ENCODE measurements around the gene NPAS3.

The NPAS3 gene

DNA sequence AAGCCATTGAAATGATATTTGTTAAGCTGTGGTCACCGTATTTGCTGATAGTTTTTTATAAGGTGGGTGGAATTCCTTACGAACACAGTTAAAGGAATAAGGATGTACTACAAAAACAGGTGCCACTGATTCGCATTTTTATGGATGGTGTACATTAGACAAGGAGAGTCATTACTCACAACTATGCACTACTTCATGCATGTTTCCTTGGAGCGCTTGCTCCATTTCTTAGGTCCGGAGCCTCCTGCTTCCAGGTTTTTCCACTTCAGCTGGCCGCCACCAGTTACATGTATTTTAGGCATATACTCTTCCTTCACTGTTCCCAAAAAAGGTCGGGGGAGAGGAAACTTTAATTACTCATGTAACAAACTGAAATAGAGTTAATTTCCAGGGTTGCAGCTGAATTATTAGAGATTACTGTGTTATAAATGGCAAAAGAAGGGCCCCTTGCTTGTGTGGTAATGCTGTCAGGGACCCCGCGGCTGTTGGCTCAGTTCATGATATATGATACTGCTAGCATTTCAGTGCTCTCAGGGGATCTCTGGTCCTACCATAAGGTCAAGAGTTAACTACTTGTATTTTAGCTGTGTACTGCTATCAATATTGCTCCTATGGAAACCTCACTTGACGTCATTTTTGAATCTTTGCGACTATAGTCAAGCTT lies 454.7 kb downstream of the NPAS3 start (continued):
- TF ChIP-seq ZBTB11 (tag by site-specific recombination; conservative IDR thresholded peaks at IDR 0.05; ENCODE audit: low read depth) (no peak), ZNF24 (tag by site-specific recombination; IDR thresholded peaks at IDR 0.05) (0 out of 2 replicates have a peak, but pooled peaks have one; percentile 28), ZBTB20 (tag by site-specific recombination; IDR thresholded peaks at IDR 0.05) (peak; percentile 48; the same call in 1 of the 2 replicates), ZNF707 (tag by site-specific recombination; IDR thresholded peaks at IDR 0.05) (no peak), KLF10 (tag by site-specific recombination; IDR thresholded peaks at IDR 0.05) (no peak), ZNF354C (tag by site-specific recombination; IDR thresholded peaks at IDR 0.05; ENCODE audit: borderline replicate concordance, low read depth) (no peak)

- Histone ChIP-seq H3K9me3 (ENCODE audit: control insufficient read depth, insufficient read depth, low read depth, low read length) (no peaks in the 10 kb centered on the region), H3K4me1 (ENCODE audit: control insufficient read depth, insufficient read depth, low read length) (peaks cover 22% of the 10 kb centered on the region), H3K4me3 (ENCODE audit: low read depth, low read length) (no peak overlapping the region), H3K27ac (ENCODE audit: extremely low read depth, low read depth, low read length) (no peak overlapping the region), H3K36me3 (ENCODE audit: control insufficient read depth in 2 of 2, insufficient read depth in 1 of 2, low read length in 2 of 2) (no peaks in the 10 kb centered on the region)
- 0 out of 2 replicates have a peak, but pooled peaks have one; percentile 4 for TF ChIP-seq ZXDB (tag by site-specific recombination; IDR thresholded peaks at IDR 0.05)
- TF ChIP-seq ELK4 (IDR thresholded peaks at IDR 0.05; ENCODE audit: borderline replicate concordance, low read depth, low read length): no peak
- TF ChIP-seq WT1 (tag by site-specific recombination; IDR thresholded peaks at IDR 0.05): peak; percentile 37; the same call in 1 of the 2 replicates
- TF ChIP-seq KLF8 (tag by site-specific recombination; IDR thresholded peaks at IDR 0.05): 0 out of 2 replicates have a peak, but pooled peaks have one; percentile 38
- TF ChIP-seq ZNF585B (tag by site-specific recombination; IDR thresholded peaks at IDR 0.05): no peak
- TF ChIP-seq ZNF530 (tag by site-specific recombination; IDR thresholded peaks at IDR 0.05; ENCODE audit: low read depth): no peak
- no peak for TF ChIP-seq KLF1 (tag by site-specific recombination; IDR thresholded peaks at IDR 0.05)
- TF ChIP-seq GLIS1 (tag by site-specific recombination; IDR thresholded peaks at IDR 0.05): peak; percentile 5; the same call in 1 of the 2 replicates
- peak; percentile 40; the same call in 1 of the 2 replicates for TF ChIP-seq SP7 (tag by site-specific recombination; IDR thresholded peaks at IDR 0.05)
- TF ChIP-seq HOXA7 (CRISPR knock-in tag; IDR thresholded peaks at IDR 0.05; ENCODE audit: borderline replicate concordance): no peak
- TF ChIP-seq, protein P1, sequence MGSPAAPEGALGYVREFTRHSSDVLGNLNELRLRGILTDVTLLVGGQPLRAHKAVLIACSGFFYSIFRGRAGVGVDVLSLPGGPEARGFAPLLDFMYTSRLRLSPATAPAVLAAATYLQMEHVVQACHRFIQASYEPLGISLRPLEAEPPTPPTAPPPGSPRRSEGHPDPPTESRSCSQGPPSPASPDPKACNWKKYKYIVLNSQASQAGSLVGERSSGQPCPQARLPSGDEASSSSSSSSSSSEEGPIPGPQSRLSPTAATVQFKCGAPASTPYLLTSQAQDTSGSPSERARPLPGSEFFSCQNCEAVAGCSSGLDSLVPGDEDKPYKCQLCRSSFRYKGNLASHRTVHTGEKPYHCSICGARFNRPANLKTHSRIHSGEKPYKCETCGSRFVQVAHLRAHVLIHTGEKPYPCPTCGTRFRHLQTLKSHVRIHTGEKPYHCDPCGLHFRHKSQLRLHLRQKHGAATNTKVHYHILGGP (tag by site-specific recombination; IDR thresholded peaks at IDR 0.05): no peak
- TF ChIP-seq FEZF1 (tag by site-specific recombination; IDR thresholded peaks at IDR 0.05): peak; percentile 74
- TF ChIP-seq ZNF366 (tag by site-specific recombination; conservative IDR thresholded peaks at IDR 0.05): peak; percentile 51; the same call in 1 of the 2 replicates
- no peak for TF ChIP-seq ZNF629 (tag by site-specific recombination; IDR thresholded peaks at IDR 0.05)
- TF ChIP-seq TSHZ1 (tag by site-specific recombination; IDR thresholded peaks at IDR 0.05; ENCODE audit: borderline replicate concordance): peak; percentile 2; the same call in 1 of the 2 replicates
- TF ChIP-seq OVOL3 (tag by site-specific recombination; IDR thresholded peaks at IDR 0.05): 0 out of 2 replicates have a peak, but pooled peaks have one; percentile 7
- no peak for TF ChIP-seq ZNF560 (tag by site-specific recombination; IDR thresholded peaks at IDR 0.05; ENCODE audit: borderline replicate concordance)
- TF ChIP-seq TRIM28 (IDR thresholded peaks at IDR 0.05; ENCODE audit: borderline replicate concordance, low read length): peak; percentile 79; the same call in 1 of the 2 replicates
- TF ChIP-seq OSR2 (tag by site-specific recombination; IDR thresholded peaks at IDR 0.05): peak; percentile 33; the same call in 1 of the 2 replicates
- TF ChIP-seq ZNF433 (tag by site-specific recombination; IDR thresholded peaks at IDR 0.05; ENCODE audit: low read depth): no peak
- ChIA-PET CTCF (no interaction called here), POLR2A (no interaction called here)
These were observed 455.3 kb downstream of the NPAS3 start for GRCh38 chr14:33393895-33394368.
